BLaER1 treated with 17β-estradiol and CSF1 and Interleukin-3, amounts not matched to agents 10 nM and 100 nM (cell line): ENCODE data around the gene PCDHAC2.

Source experiments
- H3K27ac ChIP-seq, 11 experiments: shearing (Covaris generic); formaldehyde crosslinking; 2 replicates each; pipeline ENCODE4 v1.8.1; 2022
- H3K27me3 ChIP-seq, 11 experiments: shearing (Covaris generic); formaldehyde crosslinking; 2 replicates each; pipeline ENCODE4 v1.8.1; 2022
- H3K36me3 ChIP-seq, 11 experiments: shearing (Covaris generic); formaldehyde crosslinking; 2 replicates each; pipeline ENCODE4 v1.8.1; 2022
- H3K4me1 ChIP-seq, 10 experiments: shearing (Covaris generic); formaldehyde crosslinking; 2 replicates each; pipeline ENCODE4 v1.8.1; 2022
- H3K4me2 ChIP-seq, 11 experiments: shearing (Covaris generic); formaldehyde crosslinking; 2 replicates each; pipeline ENCODE4 v1.8.1; 2022
- H3K4me3 ChIP-seq, 10 experiments: shearing (Covaris generic); formaldehyde crosslinking; 2 replicates each; pipeline ENCODE4 v1.8.1; 2022
- H3K9ac ChIP-seq, 11 experiments: shearing (Covaris generic); formaldehyde crosslinking; 2 replicates each; pipeline ENCODE4 v1.8.1; 2022
- H3K9me3 ChIP-seq, 11 experiments: shearing (Covaris generic); formaldehyde crosslinking; replicated peaks in 1 of 11; 2 replicates each; pipeline ENCODE4 v1.8.1; 2022
- H4K20me1 ChIP-seq, 11 experiments: shearing (Covaris generic); formaldehyde crosslinking; 2 replicates each; pipeline ENCODE4 v1.8.1; 2022
- Cebpa-rat ChIP-seq, 11 experiments: shearing (Covaris generic); IDR thresholded peaks; 2 replicates each; pipeline ENCODE4 v1.8.1; 2022

PCDHAC2 gene

GRCh38 chr5:141017943-141018342 is 51.7 kb downstream of the PCDHAC2 start:
- no peaks in the 10 kb centered on the region for H3K27me3 ChIP-seq
- H3K4me1 ChIP-seq = peaks cover 0 to 10% (median 5%) of the 10 kb centered on the region in 10 experiments; a peak in 9 of 20 replicates
- H3K9ac ChIP-seq = no peak overlapping the region
- no peaks in the 10 kb centered on the region for H4K20me1 ChIP-seq
- no peak overlapping the region for H3K27ac ChIP-seq
- no peak overlapping the region for H3K4me3 ChIP-seq
- H3K9me3 ChIP-seq = no peaks in the 10 kb centered on the region
- H3K4me2 ChIP-seq = no peak overlapping the region
- no peaks in the 10 kb centered on the region for H3K36me3 ChIP-seq
- TF ChIP-seq Cebpa-rat (IDR thresholded peaks at IDR 0.05) = no peak
